SK-N-SH (cell line): Measurements from ENCODE around the gene IL12B.

Experiments
- EP300 ChIP-seq, 2 experiments: IDR thresholded peaks; 2 replicates each; pipeline versions ENCODE4 v1.4.0 to v1.6.1; 2012; ENCODE audit warnings: borderline replicate concordance in 1 of 2, low read depth in 1 of 2, low read length in 1 of 2
- JUND ChIP-seq: IDR thresholded peaks from 2 replicates; pipeline ENCODE4 v1.4.0; 2012
- NRF1 ChIP-seq: IDR thresholded peaks from 2 replicates; pipeline ENCODE4 v1.6.1; 2012; ENCODE audit warnings: low read depth, mild to moderate bottlenecking, low read length
- RFX5 ChIP-seq: IDR thresholded peaks from 2 replicates; pipeline ENCODE4 v1.6.1; 2012; ENCODE audit warnings: mild to moderate bottlenecking, improper control_type of control experiment, low read length
- RXRA ChIP-seq: IDR thresholded peaks from 2 replicates; pipeline ENCODE4 v1.4.0; 2012; ENCODE audit warnings: low read depth, mild to moderate bottlenecking, borderline replicate concordance
- TAF1 ChIP-seq: IDR thresholded peaks from 2 replicates; pipeline ENCODE4 v1.6.1; 2012; ENCODE audit warnings: low read depth, mild to moderate bottlenecking, low read length, moderate library complexity, borderline replicate concordance
- TF ChIP-seq, protein P1 (sequence below): fragments of 200-600 bp; sonication (generic); IDR thresholded peaks from 2 replicates; pipeline ENCODE4 v1.6.1; 2017; ENCODE audit warnings: antibody characterized with exemption, mild to moderate bottlenecking, moderate library complexity
- TF ChIP-seq, protein P2 (sequence below): IDR thresholded peaks from 2 replicates; pipeline ENCODE4; 2012

DNA sequence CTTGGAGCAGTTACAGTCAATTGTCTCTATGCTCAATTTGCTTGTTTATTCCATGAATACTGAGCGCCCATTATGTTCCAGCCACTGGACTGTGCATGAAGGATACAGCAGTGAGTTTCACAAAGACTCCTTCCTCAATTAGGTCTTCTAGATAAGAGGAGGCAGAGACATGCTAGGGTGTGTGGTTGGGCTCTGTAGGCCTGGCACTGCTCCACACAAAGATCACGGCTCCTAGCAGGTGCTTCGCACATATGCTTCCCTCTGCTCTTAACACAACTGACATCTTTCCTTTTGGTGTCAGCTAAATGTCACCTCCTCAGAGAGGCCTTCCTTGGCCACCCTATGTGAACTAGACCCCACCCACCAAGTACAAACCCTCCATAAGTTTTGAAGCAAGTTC, 10.9 kb downstream of the IL12B start:
- TF ChIP-seq EP300 (IDR thresholded peaks at IDR 0.05; ENCODE audit: borderline replicate concordance in 1 of 2, low read depth in 1 of 2, low read length in 1 of 2), result no peak
- TF ChIP-seq JUND, result no peak
- TF ChIP-seq, protein P1, sequence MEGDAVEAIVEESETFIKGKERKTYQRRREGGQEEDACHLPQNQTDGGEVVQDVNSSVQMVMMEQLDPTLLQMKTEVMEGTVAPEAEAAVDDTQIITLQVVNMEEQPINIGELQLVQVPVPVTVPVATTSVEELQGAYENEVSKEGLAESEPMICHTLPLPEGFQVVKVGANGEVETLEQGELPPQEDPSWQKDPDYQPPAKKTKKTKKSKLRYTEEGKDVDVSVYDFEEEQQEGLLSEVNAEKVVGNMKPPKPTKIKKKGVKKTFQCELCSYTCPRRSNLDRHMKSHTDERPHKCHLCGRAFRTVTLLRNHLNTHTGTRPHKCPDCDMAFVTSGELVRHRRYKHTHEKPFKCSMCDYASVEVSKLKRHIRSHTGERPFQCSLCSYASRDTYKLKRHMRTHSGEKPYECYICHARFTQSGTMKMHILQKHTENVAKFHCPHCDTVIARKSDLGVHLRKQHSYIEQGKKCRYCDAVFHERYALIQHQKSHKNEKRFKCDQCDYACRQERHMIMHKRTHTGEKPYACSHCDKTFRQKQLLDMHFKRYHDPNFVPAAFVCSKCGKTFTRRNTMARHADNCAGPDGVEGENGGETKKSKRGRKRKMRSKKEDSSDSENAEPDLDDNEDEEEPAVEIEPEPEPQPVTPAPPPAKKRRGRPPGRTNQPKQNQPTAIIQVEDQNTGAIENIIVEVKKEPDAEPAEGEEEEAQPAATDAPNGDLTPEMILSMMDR, result no peak
- TF ChIP-seq, protein P2, sequence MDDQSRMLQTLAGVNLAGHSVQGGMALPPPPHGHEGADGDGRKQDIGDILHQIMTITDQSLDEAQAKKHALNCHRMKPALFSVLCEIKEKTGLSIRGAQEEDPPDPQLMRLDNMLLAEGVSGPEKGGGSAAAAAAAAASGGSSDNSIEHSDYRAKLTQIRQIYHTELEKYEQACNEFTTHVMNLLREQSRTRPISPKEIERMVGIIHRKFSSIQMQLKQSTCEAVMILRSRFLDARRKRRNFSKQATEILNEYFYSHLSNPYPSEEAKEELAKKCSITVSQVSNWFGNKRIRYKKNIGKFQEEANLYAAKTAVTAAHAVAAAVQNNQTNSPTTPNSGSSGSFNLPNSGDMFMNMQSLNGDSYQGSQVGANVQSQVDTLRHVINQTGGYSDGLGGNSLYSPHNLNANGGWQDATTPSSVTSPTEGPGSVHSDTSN, result no peak
- TF ChIP-seq RXRA, result no peak
- TF ChIP-seq TAF1, result no peak
- TF ChIP-seq NRF1, result no peak
- no peak for TF ChIP-seq RFX5
